GM18526 (cell line): ENCODE results near the gene OSBPL8.

Source experiments
- POLR2A ChIP-seq: IDR thresholded peaks from 3 replicates; pipeline ENCODE4 v1.6.1; 2011; ENCODE audit not compliant: insufficient read length; ENCODE audit errors: extremely low read depth

OSBPL8 gene

GRCh38 chr12:76426160-76426559, 133.4 kb downstream of the OSBPL8 start:
- no peak for TF ChIP-seq POLR2A

- TF ChIP-seq POLR2A, result no peak
Measured at GRCh38 chr12:76424941-76425340, 134.6 kb downstream of the OSBPL8 start.

GRCh38 chr12:76422543-76423438, 136.8 kb downstream of the OSBPL8 start:
- no peak for TF ChIP-seq POLR2A

- TF ChIP-seq POLR2A, result no peak
Measured at GRCh38 chr12:76422154-76422542, 137.4 kb downstream of the OSBPL8 start.

GRCh38 chr12:76421046-76421445, 138.5 kb downstream of the OSBPL8 start:
- TF ChIP-seq POLR2A, result no peak

GRCh38 chr12:76420222-76420621, 139.3 kb downstream of the OSBPL8 start:
- no peak for TF ChIP-seq POLR2A

- no peak for TF ChIP-seq POLR2A
Measured at GRCh38 chr12:76417116-76417515, 142.5 kb downstream of the OSBPL8 start.

- no peak for TF ChIP-seq POLR2A
Measured at GRCh38 chr12:76413121-76413520, 146.4 kb downstream of the OSBPL8 start.

GRCh38 chr12:76410781-76411180, 148.8 kb downstream of the OSBPL8 start:
- TF ChIP-seq POLR2A, result no peak

- no peak for TF ChIP-seq POLR2A
Measured at GRCh38 chr12:76410371-76410770, 149.2 kb downstream of the OSBPL8 start.

GRCh38 chr12:76409074-76409473, 150.5 kb downstream of the OSBPL8 start:
- TF ChIP-seq POLR2A, result no peak

- no peak for TF ChIP-seq POLR2A
Measured at GRCh38 chr12:76407710-76408109, 151.9 kb downstream of the OSBPL8 start.

- no peak for TF ChIP-seq POLR2A
Measured at GRCh38 chr12:76402259-76402658, 157.3 kb downstream of the OSBPL8 start.

- no peak for TF ChIP-seq POLR2A
Measured at GRCh38 chr12:76400136-76400535, 159.4 kb downstream of the OSBPL8 start.

GRCh38 chr12:76399040-76399439, 160.5 kb downstream of the OSBPL8 start:
- no peak for TF ChIP-seq POLR2A

- no peak for TF ChIP-seq POLR2A
Measured at GRCh38 chr12:76398106-76398505, 161.5 kb downstream of the OSBPL8 start.

GRCh38 chr12:76391461-76391860, 168.1 kb downstream of the OSBPL8 start:
- no peak for TF ChIP-seq POLR2A

GRCh38 chr12:76387614-76388013, 172.0 kb downstream of the OSBPL8 start:
- TF ChIP-seq POLR2A, result no peak

GRCh38 chr12:76384560-76384959, 175.0 kb downstream of the OSBPL8 start:
- no peak for TF ChIP-seq POLR2A
